ENCODE measurements around the gene TAS2R14. TPM values are rescaled to one million over a fixed set of nuclear protein-coding genes. Genes with fewer than 3 reads are reported as not detected.

Gene TAS2R14
- total and polyA plus RNA-seq, 2 of the 8 experiments (the other 6 are each of a cell fraction or from before 2014, with no cell fraction given): 0.80 to 1.1 TPM

DNA sequence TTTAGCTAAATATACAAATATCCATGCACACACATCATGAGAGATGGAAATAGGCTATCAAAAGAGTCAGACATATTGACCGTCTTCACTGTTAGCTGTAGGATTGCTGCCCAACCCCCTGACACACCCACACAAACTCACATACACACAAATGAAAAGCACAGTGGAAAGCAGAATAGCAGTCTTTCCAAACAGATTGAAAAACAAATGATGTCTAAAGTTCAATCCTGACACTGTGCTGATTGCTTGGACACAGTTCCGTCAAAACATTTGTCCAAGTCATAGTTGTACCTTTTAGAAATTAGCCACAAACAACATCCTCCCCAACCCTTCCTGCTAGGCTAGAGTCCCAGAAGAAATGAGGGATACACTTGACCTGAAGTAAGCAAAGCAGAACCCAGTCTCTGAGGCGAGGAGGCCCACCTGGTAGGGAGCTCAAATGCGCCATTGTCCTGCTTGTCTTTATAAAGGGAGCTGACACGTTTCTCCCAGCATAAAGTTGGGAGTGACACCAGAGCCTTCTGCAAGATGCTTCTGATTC is 10.2 kb downstream of the TAS2R14 start, which contains the start of gene PRH2 (continued):
- TF ChIP-seq, protein P1, sequence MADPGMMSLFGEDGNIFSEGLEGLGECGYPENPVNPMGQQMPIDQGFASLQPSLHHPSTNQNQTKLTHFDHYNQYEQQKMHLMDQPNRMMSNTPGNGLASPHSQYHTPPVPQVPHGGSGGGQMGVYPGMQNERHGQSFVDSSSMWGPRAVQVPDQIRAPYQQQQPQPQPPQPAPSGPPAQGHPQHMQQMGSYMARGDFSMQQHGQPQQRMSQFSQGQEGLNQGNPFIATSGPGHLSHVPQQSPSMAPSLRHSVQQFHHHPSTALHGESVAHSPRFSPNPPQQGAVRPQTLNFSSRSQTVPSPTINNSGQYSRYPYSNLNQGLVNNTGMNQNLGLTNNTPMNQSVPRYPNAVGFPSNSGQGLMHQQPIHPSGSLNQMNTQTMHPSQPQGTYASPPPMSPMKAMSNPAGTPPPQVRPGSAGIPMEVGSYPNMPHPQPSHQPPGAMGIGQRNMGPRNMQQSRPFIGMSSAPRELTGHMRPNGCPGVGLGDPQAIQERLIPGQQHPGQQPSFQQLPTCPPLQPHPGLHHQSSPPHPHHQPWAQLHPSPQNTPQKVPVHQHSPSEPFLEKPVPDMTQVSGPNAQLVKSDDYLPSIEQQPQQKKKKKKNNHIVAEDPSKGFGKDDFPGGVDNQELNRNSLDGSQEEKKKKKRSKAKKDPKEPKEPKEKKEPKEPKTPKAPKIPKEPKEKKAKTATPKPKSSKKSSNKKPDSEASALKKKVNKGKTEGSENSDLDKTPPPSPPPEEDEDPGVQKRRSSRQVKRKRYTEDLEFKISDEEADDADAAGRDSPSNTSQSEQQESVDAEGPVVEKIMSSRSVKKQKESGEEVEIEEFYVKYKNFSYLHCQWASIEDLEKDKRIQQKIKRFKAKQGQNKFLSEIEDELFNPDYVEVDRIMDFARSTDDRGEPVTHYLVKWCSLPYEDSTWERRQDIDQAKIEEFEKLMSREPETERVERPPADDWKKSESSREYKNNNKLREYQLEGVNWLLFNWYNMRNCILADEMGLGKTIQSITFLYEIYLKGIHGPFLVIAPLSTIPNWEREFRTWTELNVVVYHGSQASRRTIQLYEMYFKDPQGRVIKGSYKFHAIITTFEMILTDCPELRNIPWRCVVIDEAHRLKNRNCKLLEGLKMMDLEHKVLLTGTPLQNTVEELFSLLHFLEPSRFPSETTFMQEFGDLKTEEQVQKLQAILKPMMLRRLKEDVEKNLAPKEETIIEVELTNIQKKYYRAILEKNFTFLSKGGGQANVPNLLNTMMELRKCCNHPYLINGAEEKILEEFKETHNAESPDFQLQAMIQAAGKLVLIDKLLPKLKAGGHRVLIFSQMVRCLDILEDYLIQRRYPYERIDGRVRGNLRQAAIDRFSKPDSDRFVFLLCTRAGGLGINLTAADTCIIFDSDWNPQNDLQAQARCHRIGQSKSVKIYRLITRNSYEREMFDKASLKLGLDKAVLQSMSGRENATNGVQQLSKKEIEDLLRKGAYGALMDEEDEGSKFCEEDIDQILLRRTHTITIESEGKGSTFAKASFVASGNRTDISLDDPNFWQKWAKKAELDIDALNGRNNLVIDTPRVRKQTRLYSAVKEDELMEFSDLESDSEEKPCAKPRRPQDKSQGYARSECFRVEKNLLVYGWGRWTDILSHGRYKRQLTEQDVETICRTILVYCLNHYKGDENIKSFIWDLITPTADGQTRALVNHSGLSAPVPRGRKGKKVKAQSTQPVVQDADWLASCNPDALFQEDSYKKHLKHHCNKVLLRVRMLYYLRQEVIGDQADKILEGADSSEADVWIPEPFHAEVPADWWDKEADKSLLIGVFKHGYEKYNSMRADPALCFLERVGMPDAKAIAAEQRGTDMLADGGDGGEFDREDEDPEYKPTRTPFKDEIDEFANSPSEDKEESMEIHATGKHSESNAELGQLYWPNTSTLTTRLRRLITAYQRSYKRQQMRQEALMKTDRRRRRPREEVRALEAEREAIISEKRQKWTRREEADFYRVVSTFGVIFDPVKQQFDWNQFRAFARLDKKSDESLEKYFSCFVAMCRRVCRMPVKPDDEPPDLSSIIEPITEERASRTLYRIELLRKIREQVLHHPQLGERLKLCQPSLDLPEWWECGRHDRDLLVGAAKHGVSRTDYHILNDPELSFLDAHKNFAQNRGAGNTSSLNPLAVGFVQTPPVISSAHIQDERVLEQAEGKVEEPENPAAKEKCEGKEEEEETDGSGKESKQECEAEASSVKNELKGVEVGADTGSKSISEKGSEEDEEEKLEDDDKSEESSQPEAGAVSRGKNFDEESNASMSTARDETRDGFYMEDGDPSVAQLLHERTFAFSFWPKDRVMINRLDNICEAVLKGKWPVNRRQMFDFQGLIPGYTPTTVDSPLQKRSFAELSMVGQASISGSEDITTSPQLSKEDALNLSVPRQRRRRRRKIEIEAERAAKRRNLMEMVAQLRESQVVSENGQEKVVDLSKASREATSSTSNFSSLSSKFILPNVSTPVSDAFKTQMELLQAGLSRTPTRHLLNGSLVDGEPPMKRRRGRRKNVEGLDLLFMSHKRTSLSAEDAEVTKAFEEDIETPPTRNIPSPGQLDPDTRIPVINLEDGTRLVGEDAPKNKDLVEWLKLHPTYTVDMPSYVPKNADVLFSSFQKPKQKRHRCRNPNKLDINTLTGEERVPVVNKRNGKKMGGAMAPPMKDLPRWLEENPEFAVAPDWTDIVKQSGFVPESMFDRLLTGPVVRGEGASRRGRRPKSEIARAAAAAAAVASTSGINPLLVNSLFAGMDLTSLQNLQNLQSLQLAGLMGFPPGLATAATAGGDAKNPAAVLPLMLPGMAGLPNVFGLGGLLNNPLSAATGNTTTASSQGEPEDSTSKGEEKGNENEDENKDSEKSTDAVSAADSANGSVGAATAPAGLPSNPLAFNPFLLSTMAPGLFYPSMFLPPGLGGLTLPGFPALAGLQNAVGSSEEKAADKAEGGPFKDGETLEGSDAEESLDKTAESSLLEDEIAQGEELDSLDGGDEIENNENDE (IDR thresholded peaks at IDR 0.05; ENCODE audit: insufficient replicate concordance, low read length): no peak
- TF ChIP-seq RFX5 (IDR thresholded peaks at IDR 0.05; ENCODE audit: borderline replicate concordance, low read depth, low read length): no peak

All from H1 (cell line).